ENCODE measurements around the gene NCOA7. TPM values are rescaled to one million over a fixed set of nuclear protein-coding genes. Genes with fewer than 3 reads are reported as not detected.
"Not testable (repeated sequence)": the region's sequence is repeated elsewhere in the genome, so short reads cannot be mapped to it uniquely, and the experiment has no call there.

The NCOA7 gene
- total RNA-seq, 1 donor from 2014 or later = 21.1 TPM

GRCh38 chr6:125948455-125948854 lies 157.7 kb downstream of the NCOA7 start:
- no peak for TF ChIP-seq CTCF (IDR thresholded peaks at IDR 0.05; ENCODE audit: insufficient read depth, low read length, poor library complexity, severe bottlenecking)
- Histone ChIP-seq H3K36me3 (ENCODE audit: control insufficient read depth, insufficient read depth, low read length) (no peaks in the 10 kb centered on the region), H3K27me3 (ENCODE audit: control insufficient read depth, insufficient read depth, low read length) (no peaks in the 10 kb centered on the region), H3K4me3 (ENCODE audit: low read depth, low read length) (no peak overlapping the region)
- DNase-seq (ENCODE audit: low read depth) = no peak

GRCh38 chr6:125949069-125949468 lies 158.3 kb downstream of the NCOA7 start:
- TF ChIP-seq CTCF (IDR thresholded peaks at IDR 0.05; ENCODE audit: insufficient read depth, low read length, poor library complexity, severe bottlenecking) = no peak
- Histone ChIP-seq H3K4me3 (ENCODE audit: low read depth, low read length) (no peak overlapping the region), H3K36me3 (ENCODE audit: control insufficient read depth, insufficient read depth, low read length) (no peaks in the 10 kb centered on the region), H3K27me3 (ENCODE audit: control insufficient read depth, insufficient read depth, low read length) (no peaks in the 10 kb centered on the region)
- DNase-seq (ENCODE audit: low read depth) = no peak

GRCh38 chr6:125950293-125950692 lies 159.5 kb downstream of the NCOA7 start:
- Histone ChIP-seq H3K36me3 (ENCODE audit: control insufficient read depth, insufficient read depth, low read length) (no peaks in the 10 kb centered on the region), H3K27me3 (ENCODE audit: control insufficient read depth, insufficient read depth, low read length) (no peaks in the 10 kb centered on the region), H3K4me3 (ENCODE audit: low read depth, low read length) (no peak overlapping the region)
- no peak for DNase-seq (ENCODE audit: low read depth)
- no peak for TF ChIP-seq CTCF (IDR thresholded peaks at IDR 0.05; ENCODE audit: insufficient read depth, low read length, poor library complexity, severe bottlenecking)

- H3K4me3 ChIP-seq (ENCODE audit: low read depth, low read length); DNase-seq (ENCODE audit: low read depth); H3K36me3 ChIP-seq (ENCODE audit: control insufficient read depth, insufficient read depth, low read length); H3K27me3 ChIP-seq (ENCODE audit: control insufficient read depth, insufficient read depth, low read length): not testable (repeated sequence)
Observed at GRCh38 chr6:125950716-125951115, 160.0 kb downstream of the NCOA7 start.

- no peak for TF ChIP-seq CTCF (IDR thresholded peaks at IDR 0.05; ENCODE audit: insufficient read depth, low read length, poor library complexity, severe bottlenecking)
- no peak for DNase-seq (ENCODE audit: low read depth)
- no peaks in the 10 kb centered on the region for H3K36me3 ChIP-seq (ENCODE audit: control insufficient read depth, insufficient read depth, low read length)
- no peak overlapping the region for H3K4me3 ChIP-seq (ENCODE audit: low read depth, low read length)
- no peaks in the 10 kb centered on the region for H3K27me3 ChIP-seq (ENCODE audit: control insufficient read depth, insufficient read depth, low read length)
Observed at GRCh38 chr6:125951323-125951722, 160.6 kb downstream of the NCOA7 start.

GRCh38 chr6:125952764-125953501 lies 162.2 kb downstream of the NCOA7 start:
- TF ChIP-seq CTCF (IDR thresholded peaks at IDR 0.05; ENCODE audit: insufficient read depth, low read length, poor library complexity, severe bottlenecking) = peak; percentile 34
- no peaks in the 10 kb centered on the region for H3K27me3 ChIP-seq (ENCODE audit: control insufficient read depth, insufficient read depth, low read length)
- no peak for DNase-seq (ENCODE audit: low read depth)
- H3K36me3 ChIP-seq (ENCODE audit: control insufficient read depth, insufficient read depth, low read length) = no peaks in the 10 kb centered on the region
- H3K4me3 ChIP-seq (ENCODE audit: low read depth, low read length) = no peak overlapping the region

All from kidney epithelial cell (primary cell).